Muscle of back (tissue), 11 donors: Measurements from ENCODE around the gene TSGA10. TPM values are rescaled to one million over a fixed set of nuclear protein-coding genes. Genes with fewer than 3 reads are reported as not detected.
"Not testable (repeated sequence)": the region's sequence is repeated elsewhere in the genome, so short reads cannot be mapped to it uniquely, and the experiment has no call there.

Experiments
- DNase-seq, 3 donors: peaks; one replicate each; pipeline versions ENCODE4 v3.0.0 to v3.0.0-alpha.2; 2013
- polyA plus RNA-seq, 10 donors: library from polyadenylated mRNA; unstranded; fragments of 120-200 nt; gene quantifications; one replicate each; pipeline ENCODE4 v1.2.1, GENCODE V29; 2013; ENCODE audit not compliant: insufficient read length in 10 of 10

The TSGA10 gene
- polyA plus RNA-seq, 10 donors = 1.3 to 3.9 (median 2.4) TPM

- no peak for DNase-seq
These were observed 2.1 kb upstream of the TSGA10 start for GRCh38 chr2:99156891-99157290.

- peak in 1 of 3 donors; percentile 5 for DNase-seq
These were observed 679 bp downstream of the TSGA10 start for GRCh38 chr2:99153921-99154604.

- DNase-seq = no peak
These were observed 2.4 kb downstream of the TSGA10 start for GRCh38 chr2:99152199-99152895.

DNA sequence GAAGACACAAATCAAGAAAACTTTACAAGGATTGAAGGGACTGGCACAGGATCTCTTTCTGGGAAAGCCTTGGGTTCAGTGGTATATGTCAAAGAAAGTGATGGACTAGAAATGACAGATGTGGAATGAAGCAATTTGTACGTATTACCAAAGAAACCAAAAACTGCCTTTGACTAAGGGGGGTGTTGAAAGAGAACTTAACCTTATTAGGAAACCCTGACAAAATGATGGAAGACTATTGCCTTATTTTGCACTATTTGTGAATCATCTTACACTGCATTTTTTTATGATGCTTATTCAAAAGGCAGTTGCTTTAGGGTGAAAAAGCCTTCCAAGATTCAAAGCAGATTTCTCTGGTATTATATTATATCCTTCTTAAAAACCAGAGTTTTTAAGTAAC, 4.0 kb downstream of the TSGA10 start:
- no peak for DNase-seq

DNA sequence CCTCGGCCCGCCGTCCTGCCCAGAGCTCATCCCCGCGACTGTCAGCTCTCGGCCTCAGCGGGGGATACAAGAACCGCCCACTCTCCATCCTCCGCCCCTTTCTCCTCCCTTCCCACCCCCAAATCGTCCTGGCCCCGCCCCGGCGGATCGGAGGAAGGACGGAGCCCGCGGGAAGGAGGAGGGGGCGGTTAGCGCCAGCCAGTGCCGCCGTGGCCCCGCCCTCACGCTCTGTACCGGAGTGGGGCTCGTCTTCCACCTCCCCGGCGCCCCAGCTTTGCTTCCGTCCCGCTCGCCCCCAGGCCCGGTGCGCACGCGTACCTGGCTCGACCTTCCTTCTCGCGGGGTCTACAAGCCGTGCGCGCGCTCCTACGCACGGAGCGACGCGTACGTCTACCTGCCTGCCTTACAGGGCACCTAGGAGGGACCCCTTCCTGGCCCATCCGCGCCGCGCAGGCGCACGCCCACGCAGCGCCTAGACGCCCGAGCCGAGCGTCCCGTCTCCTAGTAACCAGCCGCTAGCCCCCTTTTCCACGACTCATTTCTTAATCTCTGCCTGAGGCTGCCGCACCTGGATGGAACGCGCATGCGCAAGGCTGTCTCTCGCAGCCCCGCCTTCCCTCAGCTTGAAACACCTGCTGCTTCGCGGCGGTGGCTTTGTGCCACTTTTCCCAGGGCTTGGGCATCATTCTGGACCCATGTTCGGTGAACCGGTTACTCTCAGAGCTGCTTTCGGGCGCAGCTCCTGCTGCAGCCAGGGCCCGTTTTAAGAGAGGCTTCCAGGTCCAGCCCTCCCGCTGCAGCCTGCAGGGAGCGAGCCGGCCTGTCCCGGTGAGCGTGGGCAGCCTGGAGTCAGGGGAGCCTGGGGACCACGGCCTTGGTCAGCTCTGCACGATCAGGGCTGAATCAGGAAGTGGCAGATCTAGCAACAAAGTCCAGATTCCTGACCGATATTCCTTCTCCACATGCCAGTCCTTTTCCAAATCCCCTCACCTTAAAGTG, 13.3 kb downstream of the TSGA10 start, which contains the start of gene C2orf15:
TSS of gene C2orf15 (plus strand) at position 598 of the 999 bp plus-strand sequence. CDS start 8,852 bp downstream, outside the sequence.
- peak; percentile 82 to 95 (median 89) for DNase-seq

DNA sequence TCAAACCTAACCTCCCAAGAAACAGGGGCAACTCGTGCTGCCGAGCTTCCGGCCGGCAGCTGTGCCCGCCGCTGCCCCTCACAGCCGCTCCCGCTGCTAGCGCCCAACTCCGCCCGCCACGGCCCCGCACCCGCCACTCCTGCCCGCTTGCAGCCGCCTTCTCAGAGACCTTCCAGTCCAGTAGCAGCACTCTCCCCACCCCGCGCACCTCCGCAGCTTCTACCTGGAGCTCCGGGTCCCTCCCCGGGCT, 14.0 kb downstream of the TSGA10 start:
- no peak for DNase-seq

GRCh38 chr2:99140056-99140859, 14.5 kb downstream of the TSGA10 start:
- DNase-seq = no peak

DNA sequence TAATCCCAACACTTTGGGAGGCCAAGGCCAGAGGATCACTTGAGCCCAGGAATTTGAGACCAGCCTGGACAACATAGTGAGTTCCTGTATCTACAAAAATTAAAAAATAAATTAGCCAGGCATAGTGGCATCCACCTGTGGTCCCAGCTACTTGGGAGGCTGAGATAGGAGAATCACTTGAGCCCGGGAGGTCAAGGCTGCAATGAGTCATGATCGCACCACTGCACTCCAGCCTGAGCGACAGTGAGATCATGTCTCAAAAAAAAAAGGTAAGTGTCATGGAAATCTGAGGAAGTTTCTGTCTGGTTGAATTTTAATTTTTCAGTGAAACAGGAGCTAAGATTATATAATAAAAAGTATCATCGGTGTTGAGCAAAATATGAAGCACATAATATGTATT, 15.7 kb downstream of the TSGA10 start:
- no peak for DNase-seq

GRCh38 chr2:99135044-99135556, 19.6 kb downstream of the TSGA10 start:
- DNase-seq = not testable (repeated sequence)

GRCh38 chr2:99127981-99128380, 26.8 kb downstream of the TSGA10 start:
- DNase-seq = peak in 1 of 3 donors; percentile 27

- DNase-seq = no peak
These were observed 42.1 kb downstream of the TSGA10 start for GRCh38 chr2:99112617-99113016.

DNA sequence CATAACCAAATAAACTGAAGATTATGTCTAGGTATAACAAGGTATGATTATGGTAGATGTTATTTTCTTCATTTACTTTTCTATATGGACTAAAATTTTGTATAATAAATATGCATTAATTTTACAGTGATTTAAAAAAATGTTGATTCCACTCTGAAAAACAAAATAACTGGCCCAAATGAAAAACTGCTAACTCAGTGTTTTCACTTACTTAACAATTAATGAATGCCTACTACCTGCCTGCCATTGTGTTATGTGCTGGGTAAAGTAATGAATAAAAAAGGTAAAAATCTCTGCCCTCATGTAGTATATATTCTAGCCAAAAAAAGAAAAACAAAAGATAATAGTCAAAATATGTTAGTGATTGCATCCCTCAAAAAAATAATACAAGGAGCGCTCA, 42.8 kb downstream of the TSGA10 start:
- DNase-seq = no peak

- DNase-seq = no peak
These were observed 43.5 kb downstream of the TSGA10 start for GRCh38 chr2:99111236-99111635.

DNA sequence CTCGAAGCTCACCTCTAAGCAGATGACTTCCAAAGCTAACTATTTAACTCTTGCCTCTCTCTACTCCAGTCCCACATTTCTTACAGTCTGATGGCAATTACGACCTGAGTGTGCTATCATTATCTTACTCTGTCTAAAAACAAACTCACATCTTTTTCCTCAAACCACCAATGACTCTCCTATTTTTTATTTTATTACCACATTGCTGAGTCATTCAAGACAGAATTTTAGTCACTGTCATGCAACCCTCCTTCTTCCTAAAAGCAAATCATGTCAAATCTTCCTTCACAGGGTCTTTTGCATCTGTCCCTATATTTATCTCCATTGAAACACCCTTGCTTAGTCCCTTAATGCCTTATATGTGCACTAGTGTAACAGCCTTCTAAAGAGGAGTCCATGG, 47.8 kb downstream of the TSGA10 start:
- DNase-seq = no peak

GRCh38 chr2:99104006-99104405, 50.7 kb downstream of the TSGA10 start:
- no peak for DNase-seq

- DNase-seq = peak; percentile 1 to 68 (median 34)
These were observed 53.0 kb downstream of the TSGA10 start for GRCh38 chr2:99101697-99102096.

GRCh38 chr2:99096728-99097127, 58.0 kb downstream of the TSGA10 start:
- DNase-seq = no peak

- no peak for DNase-seq
These were observed 66.7 kb downstream of the TSGA10 start for GRCh38 chr2:99088017-99088416.

DNA sequence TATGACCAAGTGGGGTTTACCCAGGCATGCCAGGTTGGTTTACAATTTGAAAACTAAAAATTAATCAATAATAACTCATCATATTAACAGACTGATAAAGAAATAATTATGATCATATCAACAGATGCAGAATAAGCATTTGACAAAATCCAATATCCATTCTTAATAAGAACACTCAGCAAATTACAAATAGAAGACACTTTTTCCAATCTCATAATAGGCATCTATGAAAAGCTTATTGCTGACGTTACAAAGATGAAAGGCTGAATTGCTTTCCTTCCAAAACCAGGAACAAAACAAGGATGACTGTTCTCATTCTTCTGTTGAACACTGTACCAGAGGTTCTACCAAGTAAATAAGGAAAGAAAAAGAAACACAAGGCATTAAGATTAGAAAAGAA, 68.4 kb downstream of the TSGA10 start:
- no peak for DNase-seq

DNA sequence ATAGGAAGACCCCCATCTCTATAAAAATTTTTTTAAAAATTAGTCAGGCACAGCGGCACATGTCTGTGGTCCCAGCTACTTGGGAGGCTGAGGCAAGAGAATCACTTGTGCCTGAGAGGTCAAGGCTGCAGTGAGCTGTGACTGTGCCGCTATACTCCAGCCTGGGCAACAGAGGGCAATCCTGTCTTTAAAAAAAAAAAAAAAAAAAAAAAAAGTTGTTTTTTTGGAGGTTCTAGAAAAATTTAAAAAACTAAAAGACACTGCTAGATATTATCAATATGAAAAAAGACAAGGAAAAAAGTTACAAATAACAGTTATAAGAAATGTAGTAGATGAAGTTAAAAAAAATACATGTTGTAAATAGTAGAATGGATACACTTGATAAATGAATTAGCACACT, 69.3 kb downstream of the TSGA10 start:
- no peak for DNase-seq

- DNase-seq = no peak
These were observed 70.5 kb downstream of the TSGA10 start for GRCh38 chr2:99084256-99084655.
